SK-N-MC (cell line): Measurements from ENCODE around the gene NOXA1.
"Not testable (repeated sequence)": the region's sequence is repeated elsewhere in the genome, so short reads cannot be mapped to it uniquely, and the experiment has no call there.

Experiments used
- DNase-seq: peaks from one replicate; pipeline ENCODE4 v3.0.0-alpha.2; 2011; ENCODE audit warnings: low read depth, low spot score
- H3K27ac ChIP-seq: fragments of 200-600 bp; sonication (generic); 2 replicates; pipeline ENCODE4 v1.5.1; 2016; ENCODE audit warnings: mixed run types
- H3K36me3 ChIP-seq: fragments of 200-600 bp; sonication (generic); 2 replicates; pipeline ENCODE4 v1.6.1; 2017; ENCODE audit warnings: antibody characterized with exemption, low read length, mixed read lengths; ENCODE audit not compliant: insufficient read depth
- H3K4me3 ChIP-seq: fragments of 200-600 bp; sonication (generic); 2 replicates; pipeline ENCODE4 v1.5.1; 2016
- H3K9ac ChIP-seq: fragments of 200-600 bp; sonication (generic); 2 replicates; pipeline ENCODE4 v1.8.0; 2017; ENCODE audit warnings: mixed run types, mixed read lengths; ENCODE audit not compliant: insufficient read length
- H3K9me3 ChIP-seq: fragments of 200-600 bp; sonication (generic); 2 replicates; pipeline ENCODE4 v1.6.1; 2017; ENCODE audit warnings: low read depth, mild to moderate bottlenecking, antibody characterized with exemption, low read length, moderate library complexity, mixed read lengths
- EZH2 ChIP-seq: fragments of 200-600 bp; sonication (generic); IDR thresholded peaks from one replicate; pipeline ENCODE4 v1.6.1; 2017; ENCODE audit warnings: antibody characterized with exemption
- FOXP2 ChIP-seq: optimal IDR thresholded peaks from 2 replicates; pipeline ENCODE3; 2011; ENCODE audit warnings: mild to moderate bottlenecking, moderate library complexity; ENCODE audit not compliant: insufficient read depth; ENCODE audit errors: extremely low read length, control extremely low read depth
- POLR2AphosphoS5 ChIP-seq: IDR thresholded peaks from 2 replicates; pipeline ENCODE4 v1.6.1; 2012; ENCODE audit warnings: mild to moderate bottlenecking, low read depth, low read length, borderline replicate concordance

The NOXA1 gene, protein sequence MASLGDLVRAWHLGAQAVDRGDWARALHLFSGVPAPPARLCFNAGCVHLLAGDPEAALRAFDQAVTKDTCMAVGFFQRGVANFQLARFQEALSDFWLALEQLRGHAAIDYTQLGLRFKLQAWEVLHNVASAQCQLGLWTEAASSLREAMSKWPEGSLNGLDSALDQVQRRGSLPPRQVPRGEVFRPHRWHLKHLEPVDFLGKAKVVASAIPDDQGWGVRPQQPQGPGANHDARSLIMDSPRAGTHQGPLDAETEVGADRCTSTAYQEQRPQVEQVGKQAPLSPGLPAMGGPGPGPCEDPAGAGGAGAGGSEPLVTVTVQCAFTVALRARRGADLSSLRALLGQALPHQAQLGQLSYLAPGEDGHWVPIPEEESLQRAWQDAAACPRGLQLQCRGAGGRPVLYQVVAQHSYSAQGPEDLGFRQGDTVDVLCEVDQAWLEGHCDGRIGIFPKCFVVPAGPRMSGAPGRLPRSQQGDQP

DNA sequence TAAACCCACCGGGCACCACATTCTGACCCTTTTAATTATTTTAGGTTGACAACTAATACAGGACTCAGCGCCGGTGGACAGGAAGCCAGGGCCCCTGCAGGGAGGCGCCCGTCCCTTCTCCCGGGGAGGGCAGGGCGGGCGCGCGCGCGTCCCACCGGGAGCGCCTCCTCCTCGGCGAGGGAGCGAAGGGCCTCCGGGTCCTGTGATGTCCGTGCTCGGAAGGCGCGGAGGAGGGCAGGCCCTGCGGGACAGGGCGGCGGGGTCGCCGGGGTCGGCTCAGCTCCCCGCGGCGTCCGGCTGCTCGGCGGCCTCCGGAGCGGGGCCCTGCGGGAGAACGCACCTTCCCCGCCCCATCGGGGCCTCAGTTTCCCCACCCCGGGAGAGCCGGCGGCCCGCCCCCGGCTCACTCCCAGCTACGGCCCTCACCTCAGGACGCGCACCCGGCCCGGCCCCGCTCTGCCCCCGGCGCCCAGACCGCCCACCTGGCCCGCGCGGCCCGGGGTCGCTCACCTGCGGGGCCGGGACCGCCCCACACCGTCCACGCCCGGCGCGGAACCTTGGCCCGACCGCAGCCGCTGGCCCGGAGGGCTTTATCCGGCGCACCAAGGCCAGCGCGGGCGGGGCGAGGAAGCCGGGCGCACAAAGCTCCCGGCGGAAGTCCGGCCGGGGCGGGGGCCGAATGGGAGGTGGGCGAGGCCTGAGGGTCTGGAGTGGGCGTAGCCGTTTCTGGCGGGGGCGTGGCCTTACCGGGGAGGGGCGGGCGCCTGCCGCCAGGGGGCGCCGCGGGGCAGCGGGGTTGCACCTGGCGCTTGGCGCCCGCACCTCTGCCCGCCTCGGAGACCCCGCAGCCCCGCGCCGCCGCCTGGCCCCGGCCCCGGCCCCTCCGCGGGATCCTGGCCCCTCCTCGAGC, at the start of gene NOXA1, which contains the start of gene EXD3:
Gene NOXA1 (plus strand): TSS at position 790 of the 910 bp plus-strand sequence. CDS start 137 bp downstream, outside the sequence.
Gene EXD3 (minus strand): TSS at position 559 of the 910 bp plus-strand sequence. CDS start 27,805 bp downstream, outside the sequence.
- Histone ChIP-seq H3K9ac (peak within 1 kb of the TSS; percentile 89), H3K27ac (no peak within 1 kb of the TSS), H3K9me3 (no peaks in the 10 kb centered on the region), H3K4me3 (peak within 1 kb of the TSS; percentile 84), H3K36me3 (no peaks in the 10 kb centered on the region)
- TF ChIP-seq POLR2AphosphoS5 (0 out of 2 replicates have a peak, but pooled peaks have one; percentile 29), FOXP2 (no peak)
- DNase-seq: peak; percentile 24

DNA sequence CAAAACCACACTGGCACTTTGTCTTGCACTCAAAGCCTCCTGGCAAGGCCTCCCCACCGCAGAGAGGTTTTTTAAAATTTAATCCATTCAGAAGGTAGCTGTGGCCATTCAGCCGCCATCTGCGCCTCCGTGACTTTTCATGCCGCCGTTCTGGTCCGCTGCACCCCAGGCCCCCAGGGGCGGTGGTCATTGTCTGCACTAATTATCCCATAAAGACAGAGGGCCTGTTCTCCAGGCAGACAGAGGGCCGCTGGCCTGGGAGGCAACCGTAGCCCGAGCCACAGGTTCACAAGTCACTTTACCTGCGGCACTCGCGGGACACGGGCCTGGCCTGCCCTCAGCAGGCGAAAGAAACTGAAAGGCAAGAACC, 49.6 kb upstream of the NOXA1 start:
- Histone ChIP-seq H3K4me3 (no peak overlapping the region), H3K9ac (no peak overlapping the region), H3K27ac (no peak overlapping the region), H3K9me3 (no peaks in the 10 kb centered on the region), H3K36me3 (no peaks in the 10 kb centered on the region)
- no peak for DNase-seq
- no peak for TF ChIP-seq POLR2AphosphoS5
- no peak for TF ChIP-seq FOXP2
- TF ChIP-seq EZH2: no peak

DNA sequence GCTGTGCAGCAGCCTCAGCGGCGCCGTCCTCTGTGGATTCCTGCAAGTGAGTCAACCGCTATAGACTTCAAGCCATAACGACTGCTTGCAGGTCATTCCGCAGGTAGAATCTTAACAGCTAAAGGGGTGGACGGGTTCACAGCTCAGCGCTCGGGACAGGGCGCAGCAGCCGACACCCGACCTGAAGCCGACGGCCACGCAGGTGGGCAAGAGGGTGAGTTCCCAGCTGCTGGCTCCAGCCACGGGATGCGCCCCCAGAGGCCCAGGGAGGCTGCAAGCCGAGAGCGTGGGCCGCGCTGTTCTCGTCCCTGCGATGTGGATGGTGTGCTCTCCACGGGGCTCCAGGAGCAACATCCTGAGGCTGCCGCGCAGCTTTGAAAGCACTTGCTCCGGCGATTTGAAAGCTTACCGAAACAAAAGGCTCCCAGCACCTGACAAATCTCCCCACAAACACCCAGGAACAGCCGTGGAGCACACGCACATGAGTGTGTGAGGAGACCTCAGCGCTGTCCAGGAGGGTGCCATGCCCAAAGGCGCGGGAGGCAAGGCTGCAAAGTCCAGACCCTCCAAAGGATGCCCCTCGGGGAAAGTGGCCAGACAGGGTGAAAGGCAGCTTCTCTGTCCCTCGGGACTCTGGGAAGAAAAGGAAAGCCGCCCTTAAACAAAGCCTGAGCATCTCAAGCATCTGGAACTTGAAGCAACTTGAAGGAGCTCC, 48.9 kb upstream of the NOXA1 start:
- no peaks in the 10 kb centered on the region for H3K9me3 ChIP-seq
- no peak overlapping the region for H3K4me3 ChIP-seq
- no peak overlapping the region for H3K9ac ChIP-seq
- DNase-seq: no peak
- H3K27ac ChIP-seq: no peak overlapping the region
- H3K36me3 ChIP-seq: no peaks in the 10 kb centered on the region
- no peak for TF ChIP-seq FOXP2
- TF ChIP-seq EZH2: no peak
- TF ChIP-seq POLR2AphosphoS5: no peak

DNA sequence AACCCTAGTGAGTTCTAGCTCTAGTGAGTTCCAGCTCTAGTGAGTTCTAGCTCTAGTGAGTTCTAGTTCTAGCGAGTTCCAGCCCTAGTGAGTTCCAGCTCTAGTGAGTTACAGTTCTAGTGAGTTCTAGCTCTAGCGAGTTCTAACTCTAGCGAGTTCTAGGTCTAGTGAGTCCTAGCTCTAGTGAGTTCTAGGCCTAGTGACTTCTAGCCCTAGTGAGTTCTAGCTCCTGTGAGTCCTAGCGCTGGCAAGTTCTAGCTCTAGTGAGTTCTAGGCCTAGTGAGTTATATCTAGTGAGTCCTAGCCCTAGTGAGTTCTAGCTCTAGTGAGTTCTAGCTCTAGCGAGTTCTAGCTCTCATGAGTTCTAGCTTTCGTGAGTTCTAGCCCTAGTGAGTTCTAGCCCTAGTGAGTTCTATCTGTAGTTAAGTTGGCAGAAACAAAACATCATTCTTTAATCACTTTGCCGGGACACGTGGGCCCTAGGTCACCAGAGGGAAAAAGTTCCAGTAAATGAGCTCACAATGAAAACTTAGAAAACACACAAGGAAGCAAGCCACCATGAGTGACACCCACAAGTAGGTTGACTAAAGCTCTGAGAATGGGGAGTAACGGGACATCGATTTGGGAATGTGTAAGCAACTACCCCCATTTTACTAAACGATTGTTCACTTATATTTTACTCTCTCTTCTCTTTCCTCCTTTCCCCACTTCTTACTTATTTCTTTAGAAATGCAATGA, 47.7 kb upstream of the NOXA1 start:
- DNase-seq: no peak
- TF ChIP-seq FOXP2: no peak
- Histone ChIP-seq H3K9ac (no peak overlapping the region), H3K9me3 (no peaks in the 10 kb centered on the region), H3K27ac (no peak overlapping the region), H3K4me3 (no peak overlapping the region), H3K36me3 (no peaks in the 10 kb centered on the region)

DNA sequence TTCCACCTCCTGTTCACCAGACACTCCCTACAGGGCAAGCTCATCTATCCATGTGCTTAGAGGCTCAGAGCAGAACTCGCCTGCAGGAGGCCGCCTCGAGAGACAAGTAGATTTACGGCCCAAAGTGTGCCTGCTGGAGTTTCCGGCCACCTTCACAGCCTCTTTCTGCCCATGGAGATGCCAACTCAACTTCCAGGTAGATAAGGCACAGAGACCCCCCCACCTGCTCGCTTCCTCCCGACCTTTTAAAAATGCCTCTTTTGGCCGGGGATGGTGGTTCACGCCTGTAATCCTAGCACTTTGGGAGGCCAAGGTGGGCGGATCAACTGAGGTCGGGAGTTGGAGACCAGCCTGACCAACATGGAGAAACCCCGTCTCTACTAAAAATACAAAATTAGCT, 46.8 kb upstream of the NOXA1 start:
- H3K36me3 ChIP-seq: no peaks in the 10 kb centered on the region
- H3K9me3 ChIP-seq: no peaks in the 10 kb centered on the region
- no peak overlapping the region for H3K27ac ChIP-seq
- H3K4me3 ChIP-seq: no peak overlapping the region
- DNase-seq: no peak
- no peak for TF ChIP-seq POLR2AphosphoS5
- TF ChIP-seq FOXP2: no peak
- TF ChIP-seq EZH2: no peak
- H3K9ac ChIP-seq: no peak overlapping the region

DNA sequence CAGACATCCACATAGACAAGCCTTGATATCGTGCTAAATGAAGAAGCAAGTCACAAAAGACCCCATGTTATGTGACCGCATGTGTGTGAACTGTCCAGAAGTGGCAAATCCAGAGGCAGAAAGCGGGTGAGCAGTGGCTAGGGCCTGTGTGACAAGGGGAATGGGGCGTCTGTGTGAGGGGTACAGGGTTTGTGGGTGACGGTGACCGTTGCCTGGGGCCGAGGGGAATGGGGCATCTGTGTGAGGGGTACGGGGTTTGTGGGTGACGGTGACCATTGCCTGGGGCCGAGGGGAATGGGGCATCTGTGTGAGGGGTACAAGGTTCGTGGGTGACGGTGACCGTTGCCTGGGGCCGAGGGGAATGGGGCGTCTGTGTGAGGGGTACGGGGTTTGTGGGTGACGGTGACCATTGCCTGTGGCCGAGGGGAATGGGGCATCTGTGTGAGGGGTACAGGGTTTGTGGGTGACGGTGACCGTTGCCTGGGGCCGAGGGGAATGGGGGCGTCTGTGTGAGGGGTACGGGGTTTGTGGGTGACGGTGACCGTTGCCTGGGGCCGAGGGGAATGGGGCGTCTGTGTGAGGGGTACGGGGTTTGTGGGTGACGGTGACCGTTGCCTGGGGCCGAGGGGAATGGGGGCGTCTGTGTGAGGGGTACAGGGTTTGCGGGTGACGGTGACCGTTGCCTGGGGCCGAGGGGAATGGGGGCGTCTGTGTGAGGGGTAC, 44.3 kb upstream of the NOXA1 start:
- not testable (repeated sequence) for H3K36me3 ChIP-seq, H3K27ac ChIP-seq, H3K4me3 ChIP-seq, DNase-seq, H3K9me3 ChIP-seq, H3K9ac ChIP-seq

DNA sequence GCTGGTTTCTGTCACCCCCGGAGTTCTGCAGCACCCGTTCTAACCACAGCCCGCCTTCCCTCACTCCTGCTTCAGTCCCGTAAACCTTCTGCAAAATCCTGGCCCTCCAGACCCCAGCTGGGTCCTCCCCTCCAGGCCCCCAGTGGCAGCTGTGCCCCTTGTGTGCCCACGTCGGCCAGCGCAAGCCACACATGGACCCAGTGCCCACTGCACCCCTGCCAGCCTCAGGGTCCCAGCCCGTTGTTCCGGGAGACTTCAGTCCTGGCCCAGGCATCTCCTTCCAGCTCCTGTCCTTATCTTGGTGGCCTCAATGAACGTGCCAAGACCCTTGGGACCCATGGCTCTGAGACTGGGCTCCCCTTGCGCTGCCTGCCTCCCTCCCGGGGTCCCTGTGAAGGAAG, 43.4 kb upstream of the NOXA1 start:
- H3K4me3 ChIP-seq: no peak overlapping the region
- no peaks in the 10 kb centered on the region for H3K9me3 ChIP-seq
- TF ChIP-seq POLR2AphosphoS5 (no peak), EZH2 (no peak), FOXP2 (no peak)
- H3K36me3 ChIP-seq: no peaks in the 10 kb centered on the region
- DNase-seq: no peak
- no peak overlapping the region for H3K9ac ChIP-seq
- no peak overlapping the region for H3K27ac ChIP-seq

DNA sequence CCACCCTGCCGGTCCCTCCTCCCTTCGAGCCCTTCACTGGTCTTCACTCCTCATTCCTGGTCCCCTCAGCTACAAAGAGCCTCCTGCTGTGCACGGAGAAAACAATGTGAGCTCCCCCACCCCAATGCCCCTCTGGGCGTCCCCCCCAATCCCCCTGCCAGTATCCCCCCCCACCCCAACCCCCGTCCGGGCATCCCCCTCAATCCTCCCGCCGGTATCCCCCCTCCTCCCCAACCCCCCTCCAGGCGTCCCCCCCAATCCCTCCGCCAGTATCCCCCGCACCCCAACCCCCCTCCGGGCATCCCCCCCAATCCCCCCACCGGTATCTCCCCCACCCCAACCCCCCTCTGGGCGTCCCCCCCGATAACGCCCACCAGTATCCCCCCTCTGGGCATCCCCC, 43.0 kb upstream of the NOXA1 start:
- no peaks in the 10 kb centered on the region for H3K9me3 ChIP-seq
- H3K27ac ChIP-seq: no peak overlapping the region
- H3K36me3 ChIP-seq: no peaks in the 10 kb centered on the region
- no peak for DNase-seq
- no peak overlapping the region for H3K9ac ChIP-seq
- no peak overlapping the region for H3K4me3 ChIP-seq
- TF ChIP-seq POLR2AphosphoS5 (no peak), EZH2 (no peak), FOXP2 (no peak)
